Measurements from ENCODE around the gene RPA3. TPM values are rescaled to one million over a fixed set of nuclear protein-coding genes. Genes with fewer than 3 reads are reported as not detected.

The RPA3 gene
- total and polyA plus RNA-seq, 2 of the 13 experiments (the other 11 are each of a cell fraction or from before 2014, with no cell fraction given) = 38.3 to 154 TPM

- Histone ChIP-seq H3K4me3 (replicated peaks in 1 of 3; ENCODE audit: insufficient read depth in 1 of 3, low read depth in 2 of 3, low read length in 3 of 3) (no peak overlapping the region), H2AFZ (ENCODE audit: low read length) (no peak overlapping the region), H3K27ac (ENCODE audit: extremely low read length, insufficient read depth, low read length) (no peak overlapping the region), H3K27me3 (ENCODE audit: control insufficient read depth in 1 of 2, insufficient read depth in 2 of 2, low read length in 2 of 2) (no peaks in the 10 kb centered on the region), H3K4me2 (ENCODE audit: low read depth, low read length) (no peak overlapping the region), H3K36me3 (replicated peaks in 1 of 2; ENCODE audit: control insufficient read depth in 1 of 2, insufficient read depth in 2 of 2, low read length in 2 of 2) (no peaks in the 10 kb centered on the region), H3K79me2 (ENCODE audit: insufficient read depth, low read length) (no peaks in the 10 kb centered on the region), H3K9ac (ENCODE audit: insufficient read depth, low read depth, low read length) (no peak overlapping the region), H3K9me3 (ENCODE audit: low read length) (no peaks in the 10 kb centered on the region), H3K4me1 (ENCODE audit: insufficient read depth, low read length) (peaks cover 12% of the 10 kb centered on the region), H4K20me1 (ENCODE audit: insufficient read depth, low read length) (no peaks in the 10 kb centered on the region)
- FAIRE-seq (no peak), ATAC-seq (no peak), DNase-seq (ENCODE audit: low spot score) (no peak)
- CTCF ChIA-PET (ENCODE audit: low intra/inter-chr PET ratio, low total read pairs) = no interaction called here
- POLR2A ChIA-PET = no interaction called here
- TF ChIP-seq GZF1 (CRISPR knock-in tag; IDR thresholded peaks at IDR 0.05) (no peak), ELF3 (CRISPR knock-in tag; IDR thresholded peaks at IDR 0.05) (no peak), ZNF382 (CRISPR knock-in tag; IDR thresholded peaks at IDR 0.05; ENCODE audit: borderline replicate concordance) (no peak), KDM6A (CRISPR knock-in tag; IDR thresholded peaks at IDR 0.05; ENCODE audit: low read depth) (no peak), ZFY (CRISPR knock-in tag; IDR thresholded peaks at IDR 0.05) (no peak), ZNF446 (CRISPR knock-in tag; IDR thresholded peaks at IDR 0.05) (no peak), MTF1 (CRISPR knock-in tag; IDR thresholded peaks at IDR 0.05) (no peak), CEBPB (IDR thresholded peaks at IDR 0.05; ENCODE audit: borderline replicate concordance, low read depth, low read length) (no peak), CBX1 (IDR thresholded peaks at IDR 0.05; ENCODE audit: low read depth) (no peak)
- TF ChIP-seq, protein P1, sequence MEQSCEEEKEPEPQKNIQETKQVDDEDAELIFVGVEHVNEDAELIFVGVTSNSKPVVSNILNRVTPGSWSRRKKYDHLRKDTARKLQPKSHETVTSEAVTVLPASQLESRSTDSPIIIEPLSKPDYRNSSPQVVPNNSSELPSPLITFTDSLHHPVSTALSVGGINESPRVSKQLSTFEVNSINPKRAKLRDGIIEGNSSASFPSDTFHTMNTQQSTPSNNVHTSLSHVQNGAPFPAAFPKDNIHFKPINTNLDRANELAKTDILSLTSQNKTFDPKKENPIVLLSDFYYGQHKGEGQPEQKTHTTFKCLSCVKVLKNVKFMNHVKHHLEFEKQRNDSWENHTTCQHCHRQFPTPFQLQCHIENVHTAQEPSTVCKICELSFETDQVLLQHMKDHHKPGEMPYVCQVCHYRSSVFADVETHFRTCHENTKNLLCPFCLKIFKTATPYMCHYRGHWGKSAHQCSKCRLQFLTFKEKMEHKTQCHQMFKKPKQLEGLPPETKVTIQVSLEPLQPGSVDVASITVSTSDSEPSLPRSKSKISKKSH (CRISPR knock-in tag; IDR thresholded peaks at IDR 0.05; ENCODE audit: borderline replicate concordance) = no peak
- TF ChIP-seq, protein P2, sequence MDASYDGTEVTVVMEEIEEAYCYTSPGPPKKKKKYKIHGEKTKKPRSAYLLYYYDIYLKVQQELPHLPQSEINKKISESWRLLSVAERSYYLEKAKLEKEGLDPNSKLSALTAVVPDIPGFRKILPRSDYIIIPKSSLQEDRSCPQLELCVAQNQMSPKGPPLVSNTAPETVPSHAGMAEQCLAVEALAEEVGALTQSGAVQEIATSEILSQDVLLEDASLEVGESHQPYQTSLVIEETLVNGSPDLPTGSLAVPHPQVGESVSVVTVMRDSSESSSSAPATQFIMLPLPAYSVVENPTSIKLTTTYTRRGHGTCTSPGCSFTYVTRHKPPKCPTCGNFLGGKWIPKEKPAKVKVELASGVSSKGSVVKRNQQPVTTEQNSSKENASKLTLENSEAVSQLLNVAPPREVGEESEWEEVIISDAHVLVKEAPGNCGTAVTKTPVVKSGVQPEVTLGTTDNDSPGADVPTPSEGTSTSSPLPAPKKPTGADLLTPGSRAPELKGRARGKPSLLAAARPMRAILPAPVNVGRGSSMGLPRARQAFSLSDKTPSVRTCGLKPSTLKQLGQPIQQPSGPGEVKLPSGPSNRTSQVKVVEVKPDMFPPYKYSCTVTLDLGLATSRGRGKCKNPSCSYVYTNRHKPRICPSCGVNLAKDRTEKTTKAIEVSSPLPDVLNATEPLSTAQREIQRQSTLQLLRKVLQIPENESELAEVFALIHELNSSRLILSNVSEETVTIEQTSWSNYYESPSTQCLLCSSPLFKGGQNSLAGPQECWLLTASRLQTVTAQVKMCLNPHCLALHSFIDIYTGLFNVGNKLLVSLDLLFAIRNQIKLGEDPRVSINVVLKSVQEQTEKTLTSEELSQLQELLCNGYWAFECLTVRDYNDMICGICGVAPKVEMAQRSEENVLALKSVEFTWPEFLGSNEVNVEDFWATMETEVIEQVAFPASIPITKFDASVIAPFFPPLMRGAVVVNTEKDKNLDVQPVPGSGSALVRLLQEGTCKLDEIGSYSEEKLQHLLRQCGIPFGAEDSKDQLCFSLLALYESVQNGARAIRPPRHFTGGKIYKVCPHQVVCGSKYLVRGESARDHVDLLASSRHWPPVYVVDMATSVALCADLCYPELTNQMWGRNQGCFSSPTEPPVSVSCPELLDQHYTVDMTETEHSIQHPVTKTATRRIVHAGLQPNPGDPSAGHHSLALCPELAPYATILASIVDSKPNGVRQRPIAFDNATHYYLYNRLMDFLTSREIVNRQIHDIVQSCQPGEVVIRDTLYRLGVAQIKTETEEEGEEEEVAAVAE (CRISPR knock-in tag; IDR thresholded peaks at IDR 0.05; ENCODE audit: borderline replicate concordance) = no peak
- WGBS (ENCODE audit: low lambda C conversion rate) = 96% methylated on average over 2 of the region's 2 CpGs
- no TSS peak for BruUV-seq (replicated peaks)
- intact Hi-C loops (cut with micrococcal nuclease; ENCODE audit: unreplicated experiment) (no loop called here), in situ Hi-C loops (cut with HindIII; ENCODE audit: extremely low pct_ligation_motif_present, low pct_unique_long_range_greater_than_20kb) (no loop called here)
Measured at GRCh38 chr7:7705318-7705717, 13.1 kb downstream of the RPA3 start.

Measured in HepG2 (cell line).